Esophagus muscularis mucosa (tissue), 3 donors: Measurements from ENCODE around the gene LY6G6D.

ENCODE experiments used
- CTCF ChIP-seq, 3 experiments: fragments of 200-600 bp in 2 of 3; fragments of 450-650 bp in 1 of 3; sonication (generic) in 2 of 3; IDR thresholded peaks; one replicate each; pipeline ENCODE4 v1.5.1; 2017 to 2019; ENCODE audit warnings: antibody characterized with exemption in 3 of 3, mild to moderate bottlenecking in 2 of 3, moderate library complexity in 1 of 3
- POLR2A ChIP-seq: fragments of 450-650 bp; IDR thresholded peaks from one replicate; pipeline ENCODE4 v1.6.1; 2017; ENCODE audit warnings: antibody characterized with exemption, moderate library complexity, mild to moderate bottlenecking, low read depth

GRCh38 chr6:31728767-31729514 is 13.8 kb downstream of the LY6G6D start, which contains the start of gene DDAH2:
- peak in 2 of 3 experiments; percentile 58 for TF ChIP-seq CTCF (IDR thresholded peaks at IDR 0.05)
- no peak for TF ChIP-seq POLR2A
